ENCODE results near the gene JAKMIP1. TPM values are rescaled to one million over a fixed set of nuclear protein-coding genes. Genes with fewer than 3 reads are reported as not detected.

The JAKMIP1 gene
- total RNA-seq, 4 donors from 2014 or later: 0.39 to 4.5 (median 1.9) TPM; not detected in 1

DNA sequence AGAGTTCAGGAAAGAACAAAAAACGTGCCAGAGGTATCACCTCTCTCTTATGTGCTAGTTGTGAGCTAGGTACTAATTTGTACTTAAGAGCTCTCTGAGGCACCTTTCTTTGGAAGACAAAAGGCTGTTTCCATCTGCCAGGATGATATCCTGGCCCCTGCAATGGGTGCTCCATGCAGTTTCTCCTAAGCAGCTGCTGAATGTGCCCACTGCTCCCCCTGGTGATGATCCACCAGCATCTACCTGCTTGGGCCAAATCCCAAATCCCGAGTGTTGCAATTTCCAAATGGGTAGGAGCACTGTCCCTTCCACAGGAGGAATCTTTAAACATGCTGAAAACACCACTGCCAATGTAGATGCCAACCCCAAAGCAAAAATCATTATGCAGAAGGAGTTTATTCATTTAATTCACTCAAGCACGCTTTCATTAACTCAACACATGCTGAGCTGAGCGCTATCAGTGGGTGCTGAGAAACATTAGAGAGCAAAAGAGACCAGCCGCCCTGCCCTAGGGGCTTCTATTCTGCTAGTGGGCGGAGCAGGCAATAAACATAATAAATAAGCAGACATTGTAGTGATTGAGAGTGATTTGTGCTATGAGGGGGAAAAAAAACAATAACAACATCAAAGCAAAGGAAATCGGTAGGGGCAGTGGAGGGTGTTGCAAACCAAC, 112.5 kb downstream of the JAKMIP1 start:
- H3K36me3 ChIP-seq: no peaks in the 10 kb centered on the region
- H3K9me3 ChIP-seq: no peaks in the 10 kb centered on the region
- no peaks in the 10 kb centered on the region for H3K4me1 ChIP-seq
- H3K27ac ChIP-seq: no peak overlapping the region
- no peak overlapping the region for H3K4me3 ChIP-seq
- no peak for ATAC-seq
- TF ChIP-seq, protein P1, sequence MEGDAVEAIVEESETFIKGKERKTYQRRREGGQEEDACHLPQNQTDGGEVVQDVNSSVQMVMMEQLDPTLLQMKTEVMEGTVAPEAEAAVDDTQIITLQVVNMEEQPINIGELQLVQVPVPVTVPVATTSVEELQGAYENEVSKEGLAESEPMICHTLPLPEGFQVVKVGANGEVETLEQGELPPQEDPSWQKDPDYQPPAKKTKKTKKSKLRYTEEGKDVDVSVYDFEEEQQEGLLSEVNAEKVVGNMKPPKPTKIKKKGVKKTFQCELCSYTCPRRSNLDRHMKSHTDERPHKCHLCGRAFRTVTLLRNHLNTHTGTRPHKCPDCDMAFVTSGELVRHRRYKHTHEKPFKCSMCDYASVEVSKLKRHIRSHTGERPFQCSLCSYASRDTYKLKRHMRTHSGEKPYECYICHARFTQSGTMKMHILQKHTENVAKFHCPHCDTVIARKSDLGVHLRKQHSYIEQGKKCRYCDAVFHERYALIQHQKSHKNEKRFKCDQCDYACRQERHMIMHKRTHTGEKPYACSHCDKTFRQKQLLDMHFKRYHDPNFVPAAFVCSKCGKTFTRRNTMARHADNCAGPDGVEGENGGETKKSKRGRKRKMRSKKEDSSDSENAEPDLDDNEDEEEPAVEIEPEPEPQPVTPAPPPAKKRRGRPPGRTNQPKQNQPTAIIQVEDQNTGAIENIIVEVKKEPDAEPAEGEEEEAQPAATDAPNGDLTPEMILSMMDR (IDR thresholded peaks at IDR 0.05): peak in 2 of 4 experiments; percentile 31 to 65
- no peak for TF ChIP-seq EP300 (IDR thresholded peaks at IDR 0.05)
- peaks cover 44% of the 10 kb centered on the region for H3K27me3 ChIP-seq
- 51 to 52% methylated on average over 6 to 7 of the region's 7 CpGs for WGBS, 2 donors (ENCODE audit: low coverage in 1 of 2)

DNA sequence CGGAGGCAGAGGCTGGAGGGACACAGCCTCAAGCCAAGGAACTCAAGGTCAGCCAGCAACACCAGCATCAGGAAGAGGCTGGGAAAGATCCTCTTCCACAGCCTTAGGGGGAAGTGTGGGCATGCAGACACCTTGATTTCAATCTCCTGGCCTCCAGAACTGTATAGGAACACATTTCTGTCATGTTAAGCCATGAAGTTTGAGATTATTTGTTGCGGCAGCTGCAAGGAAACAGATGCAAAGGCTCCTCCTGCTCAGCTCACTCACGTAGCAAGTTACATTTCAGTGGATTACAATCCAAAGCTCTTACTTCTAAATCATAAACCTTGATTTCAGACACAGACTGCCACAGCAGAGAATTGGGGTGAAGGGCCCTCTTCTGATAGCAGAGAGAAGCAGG, 113.5 kb downstream of the JAKMIP1 start:
- Histone ChIP-seq H3K4me3 (no peak overlapping the region), H3K27ac (no peak overlapping the region), H3K4me1 (no peaks in the 10 kb centered on the region), H3K9me3 (no peaks in the 10 kb centered on the region), H3K27me3 (peaks cover 39% of the 10 kb centered on the region), H3K36me3 (no peaks in the 10 kb centered on the region)
- 76 to 100% methylated on average over 1 to 2 of the region's 3 CpGs for WGBS, 2 donors (ENCODE audit: low coverage in 1 of 2)
- ATAC-seq: no peak
- TF ChIP-seq POLR2AphosphoS5 (IDR thresholded peaks at IDR 0.05) (no peak), EP300 (IDR thresholded peaks at IDR 0.05) (no peak), POLR2A (IDR thresholded peaks at IDR 0.05) (no peak)
- TF ChIP-seq, protein P1 (IDR thresholded peaks at IDR 0.05): no peak

DNA sequence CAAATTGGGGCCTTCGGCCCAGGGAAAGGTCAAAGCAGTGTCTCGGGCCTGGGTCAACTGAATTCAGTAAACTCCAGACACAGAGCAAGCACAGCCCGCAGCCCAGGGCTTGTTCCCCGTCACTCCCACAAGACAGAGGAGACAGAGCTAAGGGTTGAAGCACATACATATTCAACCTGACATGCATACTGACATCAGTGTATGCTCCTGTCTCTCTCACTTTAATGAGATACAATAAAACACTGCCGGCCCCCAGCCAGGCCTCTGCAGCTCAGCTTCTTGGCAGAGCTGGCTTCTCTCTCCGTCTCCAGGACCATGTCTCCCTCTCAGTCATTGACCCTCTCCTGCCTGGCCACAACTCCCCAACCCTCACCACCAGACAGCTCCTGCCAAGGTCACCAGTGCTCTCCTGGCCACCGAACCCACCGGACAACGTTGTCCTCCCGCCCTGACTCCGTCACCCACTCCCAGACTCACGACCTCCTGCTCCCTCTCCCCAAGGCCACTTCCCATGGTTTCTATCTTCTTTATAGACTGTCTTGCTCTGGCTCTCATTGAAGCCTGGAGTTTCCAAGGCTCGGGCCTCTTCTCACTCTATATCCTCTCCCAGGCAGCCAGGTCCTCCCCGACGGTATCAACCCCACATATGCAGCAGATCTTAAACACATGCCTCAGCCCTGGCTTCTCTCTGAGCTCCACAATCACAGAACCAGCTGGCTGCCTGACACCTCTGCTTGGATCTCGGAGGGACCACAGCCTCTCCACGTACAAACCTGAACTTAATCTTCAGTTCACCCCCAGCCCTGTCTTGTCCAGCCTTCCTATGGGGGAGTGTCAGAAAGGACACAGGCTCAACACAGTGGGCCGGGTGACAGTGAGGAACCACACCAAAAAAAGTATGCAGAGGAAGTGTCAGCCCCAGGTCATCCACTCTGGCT, 114.4 kb downstream of the JAKMIP1 start:
- no peaks in the 10 kb centered on the region for H3K9me3 ChIP-seq
- no peak for ATAC-seq
- H3K27me3 ChIP-seq: peaks cover 40% of the 10 kb centered on the region
- H3K4me1 ChIP-seq: no peaks in the 10 kb centered on the region
- TF ChIP-seq POLR2A (IDR thresholded peaks at IDR 0.05) (no peak), POLR2AphosphoS5 (IDR thresholded peaks at IDR 0.05) (no peak), EP300 (IDR thresholded peaks at IDR 0.05) (no peak)
- TF ChIP-seq, protein P1 (IDR thresholded peaks at IDR 0.05): no peak
- no peak overlapping the region for H3K4me3 ChIP-seq
- no peak overlapping the region for H3K27ac ChIP-seq
- H3K36me3 ChIP-seq: no peaks in the 10 kb centered on the region
- WGBS, 2 donors (ENCODE audit: low coverage in 1 of 2): 60 to 77% methylated on average over 6 to 16 of the region's 18 CpGs

DNA sequence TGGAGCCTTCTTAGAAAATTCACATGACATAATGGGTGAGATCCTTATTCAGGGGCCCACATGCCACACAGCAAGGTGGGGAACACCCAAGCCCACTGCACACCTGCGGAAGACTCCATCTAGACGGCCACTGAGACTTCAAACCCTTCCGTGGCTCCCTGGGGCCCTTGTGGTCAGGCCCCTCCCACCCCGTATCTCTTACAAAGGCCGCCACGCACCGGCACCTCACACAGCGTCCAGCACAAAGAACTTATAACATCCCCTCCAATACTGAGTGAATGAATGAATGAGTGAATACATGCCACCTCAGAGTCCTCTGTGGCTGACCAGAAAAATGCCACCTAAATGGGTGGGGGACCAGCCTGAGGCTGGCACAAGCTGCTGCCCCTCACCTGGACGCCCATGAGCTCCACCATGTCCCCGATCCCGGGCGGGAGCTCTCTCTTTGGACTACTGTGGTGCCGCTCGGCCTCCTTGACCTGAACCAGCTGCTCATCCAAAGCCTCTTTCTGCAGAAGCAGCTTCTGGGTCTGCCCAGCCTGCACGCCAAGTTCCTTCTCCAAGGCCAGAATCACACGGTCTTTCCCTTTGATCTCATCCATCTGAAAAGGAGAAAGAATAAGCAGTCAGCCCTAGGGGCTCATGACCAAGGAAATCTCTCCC, 115.2 kb downstream of the JAKMIP1 start:
- Histone ChIP-seq H3K9me3 (no peaks in the 10 kb centered on the region), H3K4me3 (no peak overlapping the region), H3K36me3 (no peaks in the 10 kb centered on the region), H3K27ac (no peak overlapping the region), H3K4me1 (no peaks in the 10 kb centered on the region), H3K27me3 (peaks cover 36% of the 10 kb centered on the region)
- WGBS, 2 donors (ENCODE audit: low coverage in 1 of 2): 65 to 93% methylated on average over 4 to 6 of the region's 16 CpGs
- TF ChIP-seq POLR2AphosphoS5 (IDR thresholded peaks at IDR 0.05) (no peak), EP300 (IDR thresholded peaks at IDR 0.05) (no peak), POLR2A (IDR thresholded peaks at IDR 0.05) (no peak)
- TF ChIP-seq, protein P1 (IDR thresholded peaks at IDR 0.05): no peak
- ATAC-seq: no peak
